NCI-H1930 (cell line): Measurements from ENCODE around the gene IL20RA.

Source experiments
- DNase-seq, 2 experiments: peaks; one replicate each; lab custom pipeline; 2025; lab: John Stamatoyannopoulos, UW

Gene IL20RA

GRCh38 chr6:137045222-137045789 lies 541 bp upstream of the IL20RA start:
- DNase-seq: no peak

DNA sequence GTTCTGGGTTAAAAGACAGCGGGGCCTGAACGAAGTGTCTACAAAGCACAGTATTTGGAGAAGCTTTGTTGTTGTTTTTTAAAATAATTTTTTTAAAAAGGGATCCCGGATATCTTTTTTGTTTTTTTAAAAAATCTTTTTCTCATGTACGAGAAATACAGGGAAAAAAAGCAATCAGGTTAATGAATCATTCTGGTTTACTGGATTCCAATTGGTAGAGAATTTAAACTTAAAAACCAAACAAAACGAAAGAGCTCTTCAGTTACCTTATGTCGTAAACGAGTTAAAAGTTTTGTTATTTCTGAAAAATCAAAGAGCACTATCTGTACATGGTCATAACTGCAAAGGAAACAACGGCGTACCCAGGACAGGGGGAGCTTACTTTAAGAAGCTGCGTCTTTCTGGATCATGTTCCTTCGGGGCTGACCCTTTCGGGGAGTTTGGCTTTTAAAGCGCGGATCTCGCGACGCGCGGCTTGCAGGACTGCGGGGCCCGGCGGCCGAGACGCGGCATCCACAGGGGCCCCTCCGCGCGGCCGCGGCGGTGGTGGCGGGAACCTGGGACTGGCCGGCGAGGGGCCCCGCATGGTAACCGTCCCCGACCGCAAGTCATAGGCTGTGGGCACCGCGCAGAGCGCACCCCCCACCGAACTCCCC lies 927 bp downstream of the IL20RA start:
- DNase-seq: peak in 1 of 2 experiments; percentile 16

DNA sequence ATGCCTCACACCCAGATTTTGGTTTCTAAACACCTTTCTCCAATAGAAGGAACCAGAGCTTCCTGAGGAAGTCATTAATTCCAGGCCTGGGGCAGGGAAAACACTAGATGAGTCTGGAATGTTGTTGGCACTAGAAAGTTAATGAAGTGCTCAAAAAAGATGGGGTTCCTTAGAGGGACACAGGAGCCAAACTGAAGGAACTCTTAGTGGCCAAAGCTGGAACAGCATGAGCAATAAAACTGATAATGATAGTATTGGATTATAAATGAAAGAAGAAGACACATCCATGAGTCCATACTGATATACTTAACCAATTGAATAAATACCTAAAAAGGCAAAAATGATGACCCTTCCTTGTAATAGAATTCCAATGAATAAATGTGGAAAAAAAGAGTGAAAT lies 4.4 kb downstream of the IL20RA start:
- DNase-seq: no peak

DNA sequence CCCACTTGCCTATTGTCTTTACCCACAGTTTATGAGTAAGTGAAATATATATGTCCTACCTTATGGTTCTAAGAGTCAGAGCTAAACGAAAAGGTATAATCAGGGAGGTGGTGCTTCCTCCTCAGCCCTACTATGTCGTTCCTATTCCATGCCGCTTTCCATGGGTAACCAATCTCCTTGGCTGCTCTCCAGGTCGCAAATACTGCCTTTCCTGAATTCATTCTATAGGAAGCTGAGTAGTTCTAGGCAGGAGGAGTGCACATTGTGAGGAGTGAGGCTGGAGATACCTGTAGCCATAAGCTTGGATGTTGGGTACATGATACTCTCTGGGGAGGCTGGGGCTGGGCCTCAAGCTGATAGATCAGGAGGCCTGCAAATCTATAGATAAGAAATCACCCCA lies 5.8 kb downstream of the IL20RA start:
- DNase-seq: no peak

- DNase-seq: no peak
Observed at GRCh38 chr6:137036566-137037300, 8.0 kb downstream of the IL20RA start.

GRCh38 chr6:137033828-137034227 lies 10.9 kb downstream of the IL20RA start:
- no peak for DNase-seq

DNA sequence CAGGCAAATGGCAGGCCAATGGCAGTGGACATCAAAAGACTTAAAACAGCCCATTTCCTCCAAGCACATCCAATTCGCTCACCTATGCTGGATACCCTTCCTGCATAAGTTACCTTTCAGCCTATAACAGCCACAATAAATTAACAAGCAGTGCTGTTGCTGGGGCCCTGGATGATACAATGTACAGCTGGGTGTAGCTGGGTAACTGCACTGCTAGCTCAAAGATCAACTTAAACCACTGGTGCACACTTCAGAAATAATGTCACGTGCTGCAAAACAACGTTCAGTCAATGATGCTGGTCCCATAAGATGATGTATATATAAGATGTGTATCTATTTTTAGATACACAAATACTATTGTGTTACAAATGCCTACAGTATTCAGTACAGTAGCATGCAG lies 13.6 kb downstream of the IL20RA start:
- DNase-seq: no peak

DNA sequence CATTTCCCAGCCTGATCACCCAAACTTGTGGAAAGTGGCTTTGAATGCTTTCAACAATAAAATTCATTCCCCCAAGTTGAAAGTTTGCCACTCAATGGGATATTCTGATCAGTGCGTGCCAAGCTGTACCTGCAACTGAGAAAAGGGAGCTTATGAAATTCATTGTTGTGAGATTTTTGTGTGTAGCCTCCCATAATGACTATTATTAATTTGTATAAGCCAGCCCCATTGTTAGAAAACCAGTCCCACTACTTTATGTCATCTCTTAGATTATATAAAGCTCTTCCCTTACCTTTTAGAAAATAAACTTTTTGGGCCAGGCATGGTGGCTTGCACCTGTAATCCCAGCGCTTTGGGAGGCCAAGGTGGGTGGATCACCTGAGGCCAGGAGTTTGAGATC lies 15.9 kb downstream of the IL20RA start:
- DNase-seq: no peak

DNA sequence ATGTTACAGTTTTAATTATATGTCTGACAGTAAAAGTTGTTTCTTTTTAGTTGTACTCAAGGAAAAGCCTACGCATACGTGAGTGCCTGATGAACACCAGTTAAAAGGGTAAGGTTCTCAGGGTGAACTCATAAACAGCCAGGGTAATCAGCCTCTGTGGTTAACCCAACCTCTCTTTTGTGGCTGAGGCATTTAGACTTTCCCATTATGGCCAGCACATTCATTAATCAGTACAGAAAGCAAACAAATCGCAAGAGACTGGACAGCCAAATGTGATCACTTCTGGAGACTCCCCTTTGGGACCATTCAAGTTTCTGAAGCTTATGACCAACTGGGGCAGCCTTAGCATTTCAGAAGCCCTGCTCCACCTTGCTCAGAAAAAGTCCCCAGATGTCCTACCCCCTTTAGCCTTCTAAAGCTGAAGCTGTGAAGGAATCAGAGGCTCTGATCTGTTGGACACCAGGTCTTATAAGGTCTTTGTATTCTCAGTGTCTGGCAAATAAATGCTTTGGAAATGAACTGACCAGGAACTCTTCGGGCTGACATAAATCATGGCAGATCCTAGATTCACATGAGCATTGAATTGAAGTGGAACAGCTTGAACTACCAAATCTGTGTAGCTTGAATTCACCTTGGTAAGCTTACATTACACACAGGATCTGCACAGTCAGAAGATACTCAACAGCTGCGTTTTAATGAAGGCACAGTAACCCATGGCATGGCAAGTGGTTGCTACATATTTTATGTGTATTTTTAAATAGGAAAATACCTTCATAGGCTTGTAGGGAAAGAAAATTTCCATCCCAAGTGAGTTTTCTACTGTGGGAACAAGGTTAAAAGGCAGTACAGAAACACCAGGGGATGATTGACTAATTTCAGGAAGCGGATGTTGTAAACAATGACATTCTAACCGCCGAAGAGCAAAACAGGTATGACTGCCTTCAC lies 18.7 kb downstream of the IL20RA start:
- no peak for DNase-seq

- DNase-seq: no peak
Observed at GRCh38 chr6:137024237-137024990, 20.4 kb downstream of the IL20RA start.

- DNase-seq: no peak
Observed at GRCh38 chr6:137020776-137021175, 24.0 kb downstream of the IL20RA start.

- no peak for DNase-seq
Observed at GRCh38 chr6:137019476-137020272, 25.1 kb downstream of the IL20RA start.

DNA sequence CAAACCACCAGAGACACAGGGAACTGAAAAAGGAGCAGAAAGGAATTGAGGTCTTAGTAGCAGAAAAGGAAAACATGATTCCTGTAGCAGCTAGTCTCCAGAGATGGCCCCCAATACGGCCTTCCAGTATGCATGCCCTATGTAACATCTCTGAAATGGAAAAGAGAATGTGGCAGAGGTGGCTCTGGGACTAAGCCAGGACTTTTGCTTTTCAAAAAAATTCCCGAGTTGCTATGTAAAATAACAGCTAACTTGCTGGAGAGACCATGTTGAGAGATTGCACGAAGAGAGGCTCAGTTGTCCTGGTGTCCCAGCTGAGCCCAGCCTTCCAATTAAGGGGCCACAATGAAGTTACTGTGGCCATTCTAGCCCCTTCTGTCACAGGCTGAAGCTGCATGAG lies 27.7 kb downstream of the IL20RA start:
- DNase-seq: no peak

DNA sequence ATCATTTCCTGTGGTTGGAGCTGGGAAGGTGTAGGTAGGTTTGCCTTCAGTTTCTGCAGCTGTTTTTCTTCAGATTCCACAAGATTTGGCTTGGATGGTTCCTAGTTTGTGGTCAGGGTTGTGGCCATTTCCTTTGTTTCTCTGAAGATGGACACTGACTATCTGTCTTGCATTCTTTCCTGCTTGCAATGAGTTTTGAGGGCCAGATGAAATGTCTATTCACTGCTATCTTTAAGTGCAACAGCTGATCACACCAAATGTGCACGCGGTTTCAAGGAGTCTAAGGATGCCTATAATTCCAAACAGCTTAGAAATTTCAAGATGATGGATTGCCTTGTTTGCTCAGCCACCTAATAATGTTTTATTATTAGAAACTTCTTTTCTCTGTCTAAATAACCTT lies 28.4 kb downstream of the IL20RA start:
- DNase-seq: no peak

DNA sequence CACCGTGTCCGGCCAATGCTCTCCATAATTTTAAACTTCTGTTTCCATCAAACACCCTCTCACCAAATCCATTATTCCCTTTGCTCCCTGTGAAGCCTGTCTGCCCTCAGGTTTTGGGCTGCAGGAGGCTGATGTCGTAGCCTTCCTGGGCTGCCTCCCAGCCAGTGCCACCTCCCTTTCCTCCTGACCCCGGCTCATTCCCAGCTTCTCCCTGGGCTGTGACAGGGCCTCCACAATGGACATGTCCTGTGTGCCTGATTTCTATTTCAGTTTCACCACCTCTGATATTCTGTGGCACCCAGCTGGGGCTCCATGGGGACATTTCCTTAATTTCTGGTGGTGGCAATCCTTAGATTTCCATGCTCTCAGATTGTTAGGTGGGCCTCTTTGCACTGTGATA lies 28.8 kb downstream of the IL20RA start:
- DNase-seq: no peak

GRCh38 chr6:137013738-137014602 lies 30.8 kb downstream of the IL20RA start:
- peak in 1 of 2 experiments; percentile 62 for DNase-seq

- DNase-seq: no peak
Observed at GRCh38 chr6:137013031-137013430, 31.7 kb downstream of the IL20RA start.

GRCh38 chr6:137011406-137011805 lies 33.4 kb downstream of the IL20RA start:
- DNase-seq: no peak

DNA sequence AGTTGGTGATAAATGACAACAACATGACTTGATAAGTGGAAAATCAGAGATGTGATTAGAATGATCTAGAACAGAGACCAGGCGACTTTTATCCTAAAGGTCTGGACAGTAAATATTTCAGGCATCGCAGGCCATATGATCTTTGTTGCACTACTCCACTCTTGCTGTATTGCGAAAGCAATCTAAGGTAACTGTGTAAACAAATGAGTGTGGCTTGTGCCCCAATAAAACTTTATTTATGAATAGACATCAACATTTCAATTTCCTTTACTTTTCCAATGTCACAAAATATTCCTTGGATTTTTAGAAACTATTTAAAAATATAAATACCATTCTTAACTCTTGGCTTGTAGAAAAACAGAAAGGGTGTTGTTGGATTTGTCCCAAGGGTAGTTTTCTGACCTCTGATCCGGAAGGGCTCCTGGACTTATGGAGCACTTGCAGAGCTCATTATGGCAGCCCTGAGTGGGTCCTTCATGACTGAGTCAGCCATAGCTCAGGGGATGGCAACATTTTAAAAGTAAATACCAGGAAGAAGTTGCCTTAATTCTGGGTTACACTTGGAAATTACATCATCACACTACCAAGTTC lies 34.5 kb downstream of the IL20RA start:
- no peak for DNase-seq
